T-helper 2 cell treated with Interferon-gamma antibody and Interleukin-4, amounts not matched to agents 100 ng/mL and 5 ng/mL, for 36 hours (primary cell): ENCODE data around the gene MAZ. TPM values are rescaled to one million over a fixed set of nuclear protein-coding genes. Genes with fewer than 3 reads are reported as not detected.
"Not testable (repeated sequence)": the region's sequence is repeated elsewhere in the genome, so short reads cannot be mapped to it uniquely, and the experiment has no call there.

Experiments used
- intact Hi-C: fragments of 100-400 bp; cut with micrococcal nuclease; formaldehyde crosslinking; loops from one replicate; pipeline ENCODE4 v1.15.1; 2023
- total RNA-seq: library from RNA; stranded (reverse); gene quantifications from 2 replicates; pipeline ENCODE4 v1.2.3, GENCODE V29; 2022

The MAZ gene
- total RNA-seq, 1 donor from 2014 or later, result 468 TPM

GRCh38 chr16:29784157-29784556, 22.2 kb upstream of the MAZ start:
- intact Hi-C loops, result loop anchor here (2.0 kb wide), 1 partner anchor 31 kb away; no protein-coding TSS in a partner anchor

DNA sequence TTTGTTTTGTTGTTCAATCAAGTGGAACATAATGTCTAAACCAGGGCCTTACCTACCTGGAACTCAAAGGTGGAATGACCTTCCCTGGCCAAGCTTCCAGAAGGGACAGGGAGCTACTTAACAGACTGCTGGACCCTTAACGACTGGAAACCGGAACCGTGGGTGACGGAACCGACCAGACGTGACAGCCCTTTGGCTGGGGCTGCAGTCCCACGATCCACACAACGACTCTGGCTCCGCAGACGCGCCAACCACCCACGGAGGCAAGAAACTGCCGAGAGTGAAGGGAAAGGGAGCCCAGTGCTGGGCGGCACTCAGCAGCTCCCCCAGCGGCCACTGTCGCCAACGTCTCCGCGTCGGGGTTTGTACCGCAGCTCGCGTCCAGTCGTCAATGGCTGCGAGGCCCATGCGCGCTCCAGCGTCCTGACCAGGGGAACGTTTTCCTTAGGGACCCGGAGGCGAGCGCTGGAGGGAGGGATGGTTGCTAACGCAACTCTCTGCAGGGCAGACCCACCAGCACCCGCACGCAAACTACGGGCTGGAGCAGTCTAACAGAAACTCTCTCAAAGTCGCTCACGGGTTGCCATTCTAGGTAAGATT, 21.3 kb upstream of the MAZ start:
- intact Hi-C loops, result loop anchor here (1.0 to 2.0 kb wide), 2 partner anchors 30 to 84 kb away; no protein-coding TSS in a partner anchor

- intact Hi-C loops, result not testable (repeated sequence)
Measured at GRCh38 chr16:29787155-29787554, 19.2 kb upstream of the MAZ start.

GRCh38 chr16:29789775-29790182, 16.6 kb upstream of the MAZ start:
- intact Hi-C loops, result loop anchor here (1.0 to 2.0 kb wide), 4 partner anchors 16 to 89 kb away; partner anchors contain the start of gene PAGR1

GRCh38 chr16:29790183-29790948, 16.0 kb upstream of the MAZ start, which contains the start of gene KIF22:
Gene KIF22, plus strand, starts transcription at chr16:29790751. Its CDS starts 9 bp downstream, at chr16:29790760.
- intact Hi-C loops, result loop anchor here (1.0 to 2.0 kb wide), 4 partner anchors 15 to 90 kb away; partner anchors contain the start of gene PAGR1

DNA sequence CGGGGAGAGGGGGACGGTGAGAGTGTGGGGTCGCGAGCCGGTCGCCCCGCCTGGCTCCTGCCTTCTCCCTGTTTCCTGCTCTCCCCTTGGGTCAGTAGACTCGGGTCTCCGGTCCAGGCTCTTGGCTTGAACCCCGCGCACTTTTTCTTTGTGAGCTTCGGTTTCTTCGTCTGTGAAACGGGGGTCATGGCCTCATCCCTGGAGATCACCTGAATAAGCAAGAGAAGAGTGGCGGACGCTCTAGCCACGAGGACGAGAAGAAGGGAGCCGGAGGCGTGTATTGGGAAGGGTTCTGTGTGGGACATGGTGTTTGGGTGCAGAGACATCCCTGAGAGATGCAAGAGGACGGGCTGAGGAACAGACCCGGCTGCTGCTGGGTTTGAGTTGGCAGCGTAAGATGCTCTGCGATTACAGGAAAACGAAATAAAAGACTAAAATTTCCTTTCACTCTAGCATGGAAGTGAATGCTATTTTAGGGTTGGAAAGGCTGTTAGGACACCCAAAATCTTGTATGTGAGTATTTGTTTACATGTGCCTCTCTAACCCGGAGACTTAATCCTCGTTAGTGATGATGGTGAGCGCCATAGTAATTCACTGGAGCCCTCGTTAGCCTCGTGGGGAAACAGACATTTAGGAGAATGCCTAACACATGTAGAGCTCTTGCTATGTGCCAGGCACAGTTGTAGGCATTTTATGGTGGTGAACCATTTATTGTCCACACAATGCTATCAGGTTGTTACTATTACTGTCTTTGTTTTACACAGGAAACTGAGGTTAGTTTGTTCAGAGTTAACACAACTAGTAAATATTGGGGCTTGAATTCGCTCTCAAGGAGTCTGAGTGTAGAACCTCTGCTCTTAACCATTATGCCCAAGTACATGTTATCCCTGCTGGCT, 15.1 kb upstream of the MAZ start:
- intact Hi-C loops, result loop anchor here (1.0 to 2.0 kb wide), 4 partner anchors 14 to 90 kb away; partner anchors contain the start of gene PAGR1

DNA sequence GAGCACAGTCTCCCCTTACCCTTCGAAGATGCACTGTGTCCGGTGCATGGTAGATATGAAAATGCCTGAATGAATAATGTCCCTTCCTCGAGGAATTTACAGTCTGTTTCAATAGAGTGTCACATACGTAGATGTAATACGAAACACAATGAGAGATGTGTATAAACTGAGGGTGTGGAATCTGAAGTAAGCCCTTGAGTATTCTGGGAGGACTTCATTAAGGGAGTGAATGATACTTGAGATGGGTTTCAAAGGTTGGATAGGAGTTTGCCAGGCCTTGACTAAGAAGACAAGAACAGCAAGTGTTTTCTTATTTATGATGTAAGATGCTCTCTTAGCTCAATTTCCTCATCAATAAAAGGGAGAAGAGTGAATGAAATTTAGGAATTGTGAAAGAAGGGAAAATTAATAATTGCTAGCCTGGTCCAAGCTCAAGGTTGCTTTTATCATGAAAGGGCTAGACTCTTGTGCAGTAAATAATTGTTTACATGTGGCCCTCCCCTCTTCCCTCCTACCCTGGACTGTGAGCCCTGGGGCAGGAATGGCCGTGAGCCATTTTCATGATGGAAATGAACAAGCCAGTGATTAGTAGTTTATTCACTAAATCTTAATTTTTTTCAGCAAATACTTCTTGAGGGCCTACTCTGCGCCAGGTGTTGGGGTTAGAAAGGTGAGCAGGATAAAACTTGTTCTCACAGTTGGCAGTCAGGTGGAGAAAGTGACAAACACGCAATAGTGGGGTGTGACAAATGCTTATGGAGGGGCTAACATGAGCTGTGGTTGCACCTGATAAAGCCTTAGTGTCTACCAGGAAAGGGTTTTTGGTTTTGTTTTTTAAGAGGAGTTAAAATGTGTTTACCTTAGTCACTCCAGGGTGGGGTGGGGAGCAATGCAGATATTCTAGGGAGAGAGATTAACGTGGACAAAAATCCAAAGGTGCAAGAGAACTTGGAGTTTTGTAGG, 14.2 kb upstream of the MAZ start:
- intact Hi-C loops, result loop anchor here (2.0 kb wide), 3 partner anchors 25 to 91 kb away; partner anchors contain the start of gene PAGR1

- intact Hi-C loops, result not testable (repeated sequence)
Measured at GRCh38 chr16:29793153-29793552, 13.2 kb upstream of the MAZ start.

DNA sequence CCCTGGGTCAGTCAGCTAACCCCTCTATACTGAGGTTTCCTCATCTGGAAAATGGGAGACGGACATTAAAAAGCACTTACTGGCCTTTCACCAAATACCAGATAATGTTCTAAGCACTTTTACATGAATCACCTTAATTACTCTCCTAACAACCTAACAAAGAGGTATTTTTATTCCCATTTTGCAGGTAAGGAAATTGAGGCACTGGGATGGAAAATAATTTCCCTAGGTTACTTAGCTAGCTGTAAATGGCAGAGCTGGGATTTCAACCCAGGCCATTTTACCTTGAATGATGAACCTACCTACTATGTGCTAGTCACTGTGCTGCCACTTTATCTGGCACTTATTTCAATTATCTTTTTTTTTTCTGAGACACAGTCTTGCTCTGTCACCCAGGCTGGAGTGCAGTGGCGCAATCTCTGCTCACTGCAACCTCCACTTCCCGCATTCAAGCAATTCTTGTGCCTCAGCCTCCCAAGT, 12.1 kb upstream of the MAZ start:
- intact Hi-C loops, result no loop called here

DNA sequence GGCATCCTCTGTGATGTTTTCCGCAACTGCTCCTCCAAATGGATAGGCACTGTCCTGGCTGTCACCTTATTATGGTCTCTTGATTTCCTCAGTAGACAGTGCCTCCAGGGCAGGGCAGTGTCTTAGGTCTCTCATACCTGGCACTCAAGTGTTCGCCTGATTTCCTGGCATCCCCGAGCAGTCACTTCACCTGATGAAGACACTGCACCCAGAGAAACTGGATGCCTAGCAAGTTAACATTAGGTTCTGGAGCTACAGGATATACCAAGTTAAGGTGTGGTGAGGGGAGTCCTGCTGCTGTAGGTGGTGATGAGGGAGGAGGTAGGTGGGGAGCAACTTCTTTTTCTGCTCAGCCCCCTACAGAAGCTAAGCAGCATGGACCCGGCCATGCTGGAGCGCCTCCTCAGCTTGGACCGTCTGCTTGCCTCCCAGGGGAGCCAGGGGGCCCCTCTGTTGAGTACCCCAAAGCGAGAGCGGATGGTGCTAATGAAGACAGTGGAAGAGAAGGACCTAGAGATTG, 3.9 kb upstream of the MAZ start:
- intact Hi-C loops, result no loop called here

- intact Hi-C loops, result loop anchor here (2.0 kb wide), 2 partner anchors 17 to 855 kb away; partner anchors contain the start of genes FBRS and MVP
Measured at GRCh38 chr16:29804020-29804419, 2.3 kb upstream of the MAZ start.

GRCh38 chr16:29804455-29805231, 1.7 kb upstream of the MAZ start:
- intact Hi-C loops, result loop anchor here (1.0 to 5.0 kb wide), 8 partner anchors 12 to 1268 kb away; partner anchors contain the start of genes CDIPT, FBRS, KIF22 and MVP

GRCh38 chr16:29805232-29806098, 864 bp upstream of the MAZ start:
- intact Hi-C loops, result loop anchor here (1.0 to 5.0 kb wide), 9 partner anchors 11 to 1267 kb away; partner anchors contain the start of genes CDIPT, FBRS, KIF22 and MVP

DNA sequence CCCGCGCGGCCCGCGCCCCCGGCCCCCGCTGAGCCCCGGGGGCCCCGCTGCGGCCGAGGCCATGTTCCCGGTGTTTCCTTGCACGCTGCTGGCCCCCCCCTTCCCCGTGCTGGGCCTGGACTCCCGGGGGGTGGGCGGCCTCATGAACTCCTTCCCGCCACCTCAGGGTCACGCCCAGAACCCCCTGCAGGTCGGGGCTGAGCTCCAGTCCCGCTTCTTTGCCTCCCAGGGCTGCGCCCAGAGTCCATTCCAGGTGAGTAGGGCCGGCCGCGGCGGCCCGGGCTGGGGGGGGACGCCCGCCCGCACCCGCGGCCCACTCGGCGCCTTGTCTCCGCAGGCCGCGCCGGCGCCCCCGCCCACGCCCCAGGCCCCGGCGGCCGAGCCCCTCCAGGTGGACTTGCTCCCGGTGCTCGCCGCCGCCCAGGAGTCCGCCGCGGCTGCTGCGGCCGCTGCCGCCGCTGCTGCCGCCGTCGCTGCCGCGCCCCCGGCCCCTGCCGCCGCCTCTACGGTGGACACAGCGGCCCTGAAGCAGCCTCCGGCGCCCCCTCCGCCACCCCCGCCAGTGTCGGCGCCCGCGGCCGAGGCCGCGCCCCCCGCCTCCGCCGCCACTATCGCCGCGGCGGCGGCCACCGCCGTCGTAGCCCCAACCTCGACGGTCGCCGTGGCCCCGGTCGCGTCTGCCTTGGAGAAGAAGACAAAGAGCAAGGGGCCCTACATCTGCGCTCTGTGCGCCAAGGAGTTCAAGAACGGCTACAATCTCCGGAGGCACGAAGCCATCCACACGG, 504 bp downstream of the MAZ start:
- intact Hi-C loops, result loop anchor here (1.0 to 5.0 kb wide), 4 partner anchors 61 to 1265 kb away; partner anchors contain the start of genes SRCAP, ZNF646 and ZNF668

- intact Hi-C loops, result loop anchor here (5.0 kb wide), 3 partner anchors 105 to 1265 kb away; partner anchors contain the start of genes SRCAP, ZNF646 and ZNF668
Measured at GRCh38 chr16:29807426-29808218, 1.3 kb downstream of the MAZ start.
